ENCODE results near the gene PFKL.
"Not testable (repeated sequence)": the region's sequence is repeated elsewhere in the genome, so short reads cannot be mapped to it uniquely, and the experiment has no call there.

Gene PFKL

DNA sequence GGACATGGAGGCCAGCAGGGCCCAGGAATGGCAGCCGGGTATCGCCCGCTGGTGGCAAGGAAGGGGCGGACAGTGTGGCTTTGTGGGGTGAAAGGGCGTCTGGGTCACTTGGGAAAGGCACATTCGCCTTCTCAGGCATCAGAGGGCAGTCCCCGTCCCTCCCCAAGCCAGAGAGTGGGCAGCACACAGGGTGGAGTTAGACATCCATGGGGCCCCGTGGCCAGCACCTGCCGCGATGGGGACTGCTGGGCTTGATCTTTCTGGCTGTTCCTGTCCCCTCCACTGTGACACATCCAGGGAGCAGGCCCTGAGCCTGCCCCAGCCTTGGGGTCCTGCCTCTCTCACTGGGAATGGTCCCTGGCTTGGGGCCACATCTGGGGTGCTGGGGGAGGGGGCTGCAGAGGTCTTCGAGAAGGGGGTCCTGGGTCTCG, 49.6 kb downstream of the PFKL start:
- no peak for DNase-seq

DNA sequence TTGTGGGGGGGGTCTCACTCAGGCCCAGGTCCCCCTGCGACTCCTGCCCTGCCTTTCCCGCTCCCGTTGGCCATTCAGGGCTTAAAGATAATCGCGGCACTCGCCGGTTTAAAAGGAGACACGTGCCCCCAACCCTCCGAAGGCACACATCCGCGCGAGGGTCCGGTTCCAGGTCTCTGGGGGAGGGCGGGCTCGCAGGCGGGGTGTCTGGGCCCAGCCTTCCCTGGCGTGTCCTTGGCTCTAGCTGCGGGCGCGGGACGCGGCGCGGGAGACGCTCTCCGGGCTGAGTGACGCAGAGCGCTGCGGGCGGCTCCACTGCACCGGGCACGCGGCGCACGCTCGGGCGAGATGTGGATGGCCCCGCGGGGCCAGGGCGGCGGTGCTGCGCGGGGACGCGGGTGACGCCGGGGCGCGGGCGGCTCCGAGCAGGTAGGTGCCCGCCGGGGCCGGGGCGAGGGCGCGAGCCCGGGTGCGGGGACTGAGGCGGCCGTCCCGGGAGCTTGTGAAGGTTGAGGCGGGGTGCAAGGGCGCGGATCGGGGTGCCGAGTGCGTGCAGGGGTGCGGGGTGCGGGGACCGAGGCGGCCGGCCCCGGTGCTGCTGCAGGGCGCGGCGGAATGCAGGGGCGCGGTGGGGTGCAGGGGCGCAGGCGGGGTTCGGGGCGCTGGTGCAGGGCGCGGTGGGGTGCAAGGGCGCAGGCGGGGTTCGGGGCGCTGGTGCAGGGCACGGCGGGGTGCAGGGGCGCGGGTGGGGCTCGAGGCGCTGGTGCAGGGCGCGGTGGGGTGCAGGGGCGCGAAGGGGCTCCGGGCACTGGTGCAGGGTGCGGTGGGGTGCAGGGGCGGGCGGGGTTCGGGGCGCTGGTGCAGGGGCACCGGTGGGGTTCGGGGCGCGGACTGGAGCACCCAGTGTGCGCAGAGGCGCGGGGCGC, 50.3 kb downstream of the PFKL start:
- no peak for DNase-seq

DNA sequence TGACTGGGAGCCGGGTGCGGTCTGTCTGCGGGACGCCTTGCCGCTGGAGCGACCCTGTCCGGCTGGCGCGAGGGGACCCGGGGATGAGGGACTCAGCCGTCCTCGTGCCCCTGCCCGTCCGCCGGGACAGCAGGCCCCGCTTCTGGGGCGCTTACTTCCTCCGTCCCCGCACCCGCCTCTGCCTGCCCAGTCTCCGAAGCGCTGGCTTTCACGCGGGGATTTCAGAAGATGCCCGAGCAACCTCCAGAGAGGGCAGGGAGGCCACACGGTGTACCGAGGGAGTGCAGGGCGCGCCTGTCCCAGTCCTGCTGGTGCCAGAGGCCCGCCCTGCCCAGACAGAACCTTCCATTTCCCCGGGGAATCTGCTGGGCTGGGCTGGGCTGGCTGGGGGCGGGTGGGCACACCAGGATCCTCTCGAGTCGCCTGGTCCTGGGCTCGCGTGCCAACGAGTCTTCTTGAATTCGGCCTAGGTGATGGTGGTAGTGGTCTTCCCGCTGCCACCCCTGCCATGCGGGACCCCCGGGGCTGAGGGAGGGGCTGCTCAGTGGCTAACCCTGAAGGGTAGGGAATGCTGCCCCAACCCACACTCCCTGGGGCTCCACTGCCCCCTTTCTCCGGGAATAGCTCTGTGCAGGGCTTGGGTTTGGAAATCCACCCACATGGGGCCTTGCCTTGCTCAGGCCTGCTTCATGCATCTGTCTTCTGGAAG, 51.1 kb downstream of the PFKL start:
- DNase-seq: peak; percentile 19

DNA sequence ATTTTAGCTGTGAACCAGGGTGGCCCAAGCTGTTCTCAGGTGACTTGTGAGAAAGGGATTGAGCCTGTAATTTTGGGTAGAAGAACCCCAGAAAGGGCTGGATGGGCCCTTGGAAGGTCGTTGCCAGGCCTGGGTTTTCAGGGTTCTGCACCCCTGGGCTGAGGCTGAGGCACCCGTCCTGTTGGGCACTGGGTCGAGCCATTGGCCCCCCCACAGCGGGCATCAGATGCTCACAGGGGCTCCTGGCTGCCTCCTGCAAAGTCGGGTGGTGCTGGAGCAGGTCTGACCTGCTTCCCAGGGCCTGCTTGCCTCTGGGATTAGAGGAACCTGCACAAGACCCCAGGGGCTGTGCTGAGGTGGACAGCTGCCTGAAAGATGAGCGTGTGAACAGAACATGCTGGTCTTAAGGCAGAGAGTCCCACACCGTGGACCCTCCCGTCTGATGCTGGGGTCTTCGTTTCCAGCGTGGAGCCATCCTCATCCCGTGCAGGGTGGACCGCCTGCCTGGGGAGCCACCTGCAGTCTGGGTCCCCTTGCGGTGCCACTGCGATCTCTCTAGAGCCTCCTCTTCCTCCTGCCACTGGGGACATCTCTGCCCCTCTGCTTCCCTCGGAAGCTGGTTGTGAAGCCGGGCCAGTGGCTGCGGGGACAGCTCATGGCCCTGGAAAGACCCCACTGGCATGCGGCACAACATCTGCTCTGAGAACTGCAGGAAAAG, 51.8 kb downstream of the PFKL start:
- DNase-seq: no peak

DNA sequence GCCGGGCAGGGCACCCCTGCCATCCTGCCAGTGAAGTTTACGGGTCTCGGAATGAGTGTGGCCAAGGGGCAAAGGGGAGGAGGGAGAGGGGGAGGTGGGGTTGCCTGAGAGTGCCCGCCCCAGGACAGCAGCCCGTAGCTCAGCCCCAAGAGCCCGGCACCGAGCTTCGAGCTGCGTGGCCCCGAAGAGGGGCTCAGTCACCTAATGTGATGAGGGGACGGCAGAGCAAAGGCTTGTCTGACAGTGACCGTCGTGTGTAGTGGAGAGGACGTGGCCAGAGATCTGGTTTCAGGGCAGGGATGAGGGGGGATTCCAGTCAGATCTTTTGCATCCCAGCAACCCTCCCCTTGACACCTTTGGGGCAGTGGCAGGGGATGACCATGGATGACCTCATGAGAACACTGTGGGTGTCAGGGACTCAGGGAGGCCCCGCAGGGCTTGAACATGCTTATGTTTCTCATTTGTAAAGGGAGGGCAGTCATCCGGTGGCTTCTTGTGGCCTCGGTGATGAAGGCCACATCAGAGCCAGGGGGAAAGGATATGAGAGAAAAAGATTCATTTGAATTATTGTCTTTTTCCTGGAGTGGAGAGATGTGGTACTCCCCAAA, 52.5 kb downstream of the PFKL start:
- peak; percentile 74 for DNase-seq

DNA sequence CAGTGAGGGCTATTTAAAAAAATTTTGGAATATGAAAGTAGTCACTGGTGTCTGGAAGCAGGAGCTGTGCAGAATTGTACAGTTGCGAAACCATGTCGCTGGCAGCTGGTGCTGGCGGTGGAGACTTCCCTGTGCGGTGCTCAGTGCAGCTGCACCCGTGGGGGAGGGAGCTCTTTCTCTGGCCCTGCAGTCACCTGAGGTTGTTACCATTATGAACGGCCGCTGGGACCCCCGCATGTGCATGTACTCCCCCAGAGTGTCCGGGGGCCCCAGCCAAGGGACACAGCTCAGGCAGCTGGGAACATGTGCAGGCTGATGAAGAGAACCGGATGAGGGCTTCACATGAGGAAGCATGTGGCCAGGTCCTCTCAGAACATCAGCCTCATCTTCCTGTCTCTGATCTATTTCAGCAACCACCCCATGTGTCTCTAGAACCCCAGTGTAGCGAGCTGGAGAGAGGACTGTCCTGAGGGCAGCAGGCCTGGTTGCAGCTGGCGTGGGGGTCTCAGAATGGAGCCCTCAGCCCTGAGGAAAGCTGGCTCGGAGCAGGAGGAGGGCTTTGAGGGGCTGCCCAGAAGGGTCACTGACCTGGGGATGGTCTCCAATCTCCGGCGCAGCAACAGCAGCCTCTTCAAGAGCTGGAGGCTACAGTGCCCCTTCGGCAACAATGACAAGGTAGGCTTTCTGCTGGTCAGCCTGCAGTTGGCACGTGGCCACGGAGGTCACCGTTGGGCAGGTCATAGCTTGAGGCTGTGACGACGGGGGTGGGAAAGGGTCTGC, 53.5 kb downstream of the PFKL start, which contains the start of gene TRPM2:
TSS of gene TRPM2 (plus strand) at position 431 of the 780 bp plus-strand sequence. CDS start at position 511, 80 bp downstream.
- DNase-seq: peak; percentile 88

DNA sequence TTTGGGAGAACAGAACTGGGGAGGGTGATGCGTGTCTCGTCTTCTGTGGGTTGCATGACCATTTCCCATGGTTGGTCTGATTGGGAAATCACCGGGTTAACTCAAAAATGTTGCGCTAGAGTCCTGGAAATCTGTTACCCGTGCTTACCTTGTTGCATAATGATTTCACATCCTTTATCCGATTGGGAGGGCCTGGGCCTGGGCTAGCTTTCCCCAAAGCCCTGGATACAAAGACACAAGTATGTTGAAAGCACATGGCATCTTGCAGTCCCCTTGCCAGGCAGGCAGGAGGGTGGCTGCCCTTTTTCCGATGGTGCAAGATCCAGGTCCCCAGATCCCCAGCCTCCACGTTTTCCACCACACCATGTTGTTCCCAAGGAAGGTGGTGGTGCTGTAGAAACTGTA, 54.1 kb downstream of the PFKL start:
- DNase-seq: peak; percentile 95

DNA sequence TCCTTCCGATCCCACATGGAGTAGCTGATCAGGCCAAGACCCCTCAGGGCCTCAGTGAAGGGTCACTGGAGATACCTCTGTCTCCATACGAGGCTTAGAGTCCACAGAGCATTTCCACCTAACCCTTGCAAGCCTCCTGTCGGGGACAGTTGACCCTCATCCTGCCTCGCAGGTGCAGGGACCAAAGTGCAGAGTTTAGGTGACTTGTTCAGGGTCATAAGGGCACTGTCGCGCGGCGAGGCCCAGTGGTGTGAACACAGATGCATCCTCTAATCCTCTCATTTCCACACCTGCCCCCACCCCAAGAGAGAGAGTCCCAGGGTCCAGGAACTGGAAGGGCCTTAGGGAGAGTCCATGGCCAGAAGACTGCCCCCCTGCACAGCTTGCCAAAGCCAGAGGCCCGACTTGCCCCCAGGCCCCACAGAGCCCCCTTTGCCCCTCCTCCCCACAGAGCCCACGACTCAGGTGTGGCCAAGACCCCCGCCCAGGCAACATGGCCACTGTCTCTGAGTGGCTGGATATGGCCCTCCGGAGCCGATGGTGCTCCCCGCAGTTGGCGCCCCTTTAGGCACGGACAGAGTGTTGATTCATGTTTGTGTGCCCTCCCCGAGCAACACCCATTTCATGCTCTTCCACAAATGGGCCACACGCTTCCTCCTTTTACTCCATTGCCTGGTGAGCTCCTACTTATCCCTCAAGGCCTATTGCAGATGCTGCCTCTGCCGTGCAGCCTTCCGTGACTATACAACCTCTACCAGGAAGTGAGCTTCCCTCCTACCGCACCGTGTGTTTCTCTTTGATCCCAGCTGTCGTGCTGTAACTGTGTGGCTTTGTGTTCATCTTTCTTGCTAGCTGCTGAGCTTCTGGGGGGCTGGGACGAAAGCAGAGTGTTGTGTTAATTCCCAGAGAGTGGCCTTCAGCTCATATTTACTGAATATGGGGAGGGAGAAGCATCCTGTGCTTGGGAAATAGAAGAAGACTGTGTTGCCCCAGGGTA, 55.2 kb downstream of the PFKL start:
- DNase-seq: peak; percentile 31

DNA sequence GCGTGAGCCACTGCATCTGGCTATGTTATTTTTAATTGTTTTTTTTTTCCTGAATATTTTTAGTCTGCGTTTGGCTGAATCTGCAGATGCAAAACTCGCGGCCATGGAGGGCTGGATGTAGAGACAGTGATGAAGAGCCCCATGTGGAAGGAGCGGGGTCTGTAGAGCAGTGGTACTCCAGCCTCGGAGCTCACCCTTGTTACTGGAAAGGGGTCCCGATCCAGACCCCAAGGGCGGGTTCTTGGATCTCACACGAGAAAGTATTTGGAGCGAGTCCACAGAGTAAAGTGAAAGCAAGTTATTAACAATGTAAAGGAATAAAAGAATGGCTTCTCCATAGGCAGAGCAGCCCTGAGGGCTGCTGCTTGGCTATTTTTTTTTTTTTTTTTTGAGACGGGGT, 56.3 kb downstream of the PFKL start:
- no peak for DNase-seq

DNA sequence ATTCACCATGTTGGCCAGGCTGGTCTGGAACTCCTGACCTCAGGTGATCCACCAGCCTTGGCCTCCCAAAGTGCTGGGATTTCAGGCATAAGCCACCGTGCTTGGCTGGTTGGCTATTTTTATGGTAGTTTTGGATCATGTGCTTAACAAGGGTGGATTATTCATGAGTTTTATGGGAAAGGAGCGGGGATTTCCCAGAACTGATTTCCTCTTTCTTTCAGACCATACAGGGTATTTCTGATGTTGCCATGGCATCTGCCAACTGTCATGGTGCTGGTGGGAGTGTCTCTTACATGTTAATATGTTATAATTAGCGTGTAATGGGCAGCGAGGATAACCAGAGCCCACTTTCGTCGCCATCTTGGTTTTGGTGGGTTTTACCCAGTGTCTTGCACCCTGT, 56.8 kb downstream of the PFKL start:
- DNase-seq: peak; percentile 93

DNA sequence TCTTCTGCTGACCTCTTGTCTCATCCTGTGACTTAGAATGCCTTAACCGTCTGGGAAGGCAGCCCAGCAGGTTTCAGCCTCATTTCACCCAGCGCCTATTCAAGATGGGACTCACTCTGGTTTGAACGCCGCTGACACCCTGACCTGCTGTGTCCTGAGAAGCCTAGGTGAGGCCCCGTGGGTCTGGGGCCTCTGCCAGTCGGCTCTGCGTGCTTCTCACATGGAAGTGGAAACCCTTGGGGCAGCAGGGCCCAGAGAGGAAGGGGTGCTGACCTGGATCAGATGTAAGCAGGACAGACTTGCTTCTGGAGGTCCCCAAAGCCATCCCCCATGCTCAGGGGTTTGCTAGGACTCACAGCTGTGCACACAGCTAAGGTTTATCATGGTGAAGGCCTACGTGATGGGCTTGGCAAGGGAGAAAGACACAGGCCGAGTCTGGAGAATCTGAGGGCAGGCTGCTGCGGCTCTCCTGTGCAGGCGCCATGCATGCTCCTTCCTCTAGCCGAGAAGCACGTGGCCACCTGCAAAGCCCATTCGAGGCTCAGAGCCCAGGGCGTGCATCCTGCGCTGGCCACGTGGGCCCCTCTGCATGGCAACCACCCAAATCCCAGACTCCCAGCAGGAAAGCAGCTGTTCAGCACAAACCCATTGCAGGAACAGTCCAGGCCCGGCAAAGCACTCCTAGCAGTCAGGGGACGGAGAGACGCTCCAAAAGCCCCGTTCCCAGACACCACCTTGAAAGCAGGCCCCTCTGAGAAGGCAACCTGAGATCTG, 57.4 kb downstream of the PFKL start:
- DNase-seq: no peak

DNA sequence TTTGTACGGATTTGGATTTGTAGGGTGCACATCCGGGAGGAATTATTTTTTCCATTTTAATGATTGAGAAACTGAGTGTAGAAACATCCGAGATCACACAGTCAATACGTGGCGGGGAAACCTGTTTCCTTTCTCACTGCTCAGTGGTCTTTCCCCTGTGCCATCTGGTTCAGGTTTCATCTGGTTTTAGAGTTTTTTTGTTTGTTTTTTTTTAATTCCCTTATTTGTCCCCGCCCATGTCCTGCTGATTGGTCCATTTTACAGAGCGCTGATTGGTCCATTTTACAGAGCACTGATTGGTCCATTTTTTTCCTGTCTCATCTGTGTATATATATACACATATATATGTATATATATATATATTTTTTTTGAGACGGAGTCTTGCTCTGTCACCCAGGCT, 59.5 kb downstream of the PFKL start:
- no peak for DNase-seq

DNA sequence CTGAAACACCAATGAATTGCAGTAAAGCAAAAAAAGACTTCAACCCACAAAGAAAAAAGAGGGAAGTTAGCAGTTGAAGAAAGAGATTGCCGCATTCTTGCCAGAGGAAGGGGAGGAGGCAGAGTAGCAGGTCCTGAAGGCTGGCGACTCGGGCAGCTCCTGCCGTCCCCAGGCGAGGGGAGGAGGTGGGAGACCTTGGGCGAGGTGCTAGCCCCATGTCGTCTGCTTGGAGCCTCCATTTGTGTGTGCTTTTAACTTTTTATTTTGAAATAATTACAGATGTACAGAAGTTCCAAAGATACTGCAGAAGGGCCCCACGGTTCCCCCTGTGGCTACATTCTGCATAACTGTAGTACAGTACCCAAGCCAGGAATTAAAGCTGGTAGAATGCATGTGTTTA, 60.3 kb downstream of the PFKL start:
- DNase-seq: peak; percentile 72

DNA sequence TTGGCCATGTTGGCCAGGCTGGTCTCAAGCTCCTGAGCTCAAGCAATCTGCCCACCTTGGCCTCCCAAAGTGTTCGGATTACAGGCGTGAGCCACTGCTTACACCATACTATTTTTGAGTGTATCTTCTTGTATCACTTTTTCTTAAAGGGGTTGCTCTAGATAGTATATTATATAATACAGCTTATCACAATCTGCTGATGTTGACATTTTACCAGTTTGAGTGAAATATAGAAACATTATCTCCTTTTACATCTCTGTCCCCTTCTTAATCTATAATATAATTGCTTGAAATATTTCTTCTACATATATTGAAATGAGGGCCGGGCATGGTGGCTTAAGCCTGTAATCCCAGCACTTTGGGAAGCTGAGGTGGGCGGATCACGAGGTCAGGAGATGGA, 62.0 kb downstream of the PFKL start:
- DNase-seq: not testable (repeated sequence)

DNA sequence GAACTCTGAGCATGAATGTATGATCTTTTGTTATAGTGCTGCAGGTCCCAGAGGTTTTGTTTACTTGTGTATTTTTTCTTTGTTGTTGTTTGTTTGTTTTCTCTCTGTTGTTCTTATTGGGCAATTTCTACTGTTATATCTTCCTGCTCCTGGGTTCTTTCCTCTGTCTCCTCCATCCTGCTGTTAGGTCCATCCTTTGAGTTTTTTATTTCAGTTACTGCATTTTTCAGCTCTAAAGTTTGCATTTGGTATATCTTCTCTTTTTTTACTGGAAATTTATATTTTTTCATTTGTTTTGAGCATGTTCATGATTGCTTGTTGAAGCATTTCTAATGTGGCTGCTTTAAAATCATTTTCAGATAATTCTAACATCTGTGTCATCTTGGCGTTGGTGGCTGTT, 63.4 kb downstream of the PFKL start:
- DNase-seq: no peak

DNA sequence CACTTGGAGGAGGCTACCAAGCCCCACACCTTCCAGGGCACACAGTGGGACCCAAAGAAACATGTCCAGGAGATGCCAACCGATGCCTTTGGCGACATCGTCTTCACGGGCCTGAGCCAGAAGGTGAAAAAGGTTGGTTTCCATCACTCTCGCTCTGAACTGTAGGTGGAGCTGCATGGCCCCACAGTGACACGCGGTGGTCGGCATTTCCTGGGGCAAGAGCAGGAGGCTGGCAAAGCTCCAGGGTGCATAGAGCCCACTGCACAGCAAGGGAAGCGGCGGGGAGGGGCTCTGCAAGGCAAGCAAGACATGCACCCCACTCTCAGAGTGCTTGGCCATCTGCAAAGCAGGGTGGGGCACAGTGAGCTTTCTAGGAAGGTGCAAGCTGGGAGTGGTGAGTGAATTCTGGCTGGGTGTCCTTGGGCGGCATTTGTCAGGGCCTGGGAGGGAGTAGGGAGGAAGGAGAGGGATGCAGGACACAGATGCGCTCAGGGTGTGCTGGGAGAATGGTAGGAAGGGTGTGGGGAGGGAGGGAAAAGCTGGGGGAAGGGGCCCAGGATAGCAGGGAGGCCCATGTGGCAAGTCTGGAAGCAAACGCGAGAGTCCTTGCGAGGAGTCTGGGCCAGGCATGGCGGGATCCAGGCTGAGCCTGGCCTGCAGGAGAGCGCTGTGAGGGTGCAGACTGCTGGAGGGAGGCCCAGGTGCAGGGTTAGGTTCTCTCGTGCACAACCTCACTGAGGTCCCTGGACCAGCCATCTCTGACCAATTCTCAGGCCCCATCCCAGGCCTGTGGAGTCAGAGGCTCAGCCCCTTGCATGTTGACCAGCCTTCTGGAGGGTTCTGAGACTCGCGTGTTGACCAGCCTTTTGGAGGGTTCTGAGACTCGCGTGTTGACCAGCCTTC, 64.5 kb downstream of the PFKL start:
- DNase-seq: no peak

DNA sequence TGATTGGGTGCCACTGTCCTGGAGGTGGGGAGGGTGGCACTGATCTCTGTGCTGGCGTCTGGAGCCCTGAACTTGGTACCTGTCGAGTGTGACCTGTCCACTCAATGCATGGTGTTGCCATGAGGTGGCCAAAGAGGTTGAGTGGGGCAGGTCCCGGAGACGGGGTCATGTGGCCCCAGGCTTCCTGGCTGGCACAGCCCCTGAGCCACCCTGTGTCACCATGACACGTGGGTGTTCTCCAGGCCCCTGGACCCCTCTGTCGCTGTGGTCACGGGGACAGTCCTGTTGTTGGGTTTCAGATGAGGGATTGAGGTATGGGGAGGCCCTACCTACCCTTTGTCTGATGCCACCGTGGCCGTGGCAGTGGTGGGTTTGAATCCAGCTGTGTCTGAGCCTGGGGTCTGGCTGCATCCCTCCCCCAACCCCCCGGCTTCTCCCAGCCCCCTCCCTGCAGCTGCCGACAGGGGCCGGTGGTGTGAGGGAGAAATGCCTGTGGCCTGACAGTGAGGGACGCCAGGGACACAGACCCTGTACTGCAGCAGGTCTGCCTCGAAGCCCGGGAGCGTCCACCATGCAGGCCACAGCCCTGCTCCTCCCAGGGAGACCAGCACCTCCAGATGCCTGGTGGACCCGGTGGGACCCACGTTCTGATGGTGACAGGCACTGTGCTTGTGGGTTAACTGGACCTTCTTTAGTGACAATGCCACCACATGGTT, 65.6 kb downstream of the PFKL start:
- DNase-seq: no peak

DNA sequence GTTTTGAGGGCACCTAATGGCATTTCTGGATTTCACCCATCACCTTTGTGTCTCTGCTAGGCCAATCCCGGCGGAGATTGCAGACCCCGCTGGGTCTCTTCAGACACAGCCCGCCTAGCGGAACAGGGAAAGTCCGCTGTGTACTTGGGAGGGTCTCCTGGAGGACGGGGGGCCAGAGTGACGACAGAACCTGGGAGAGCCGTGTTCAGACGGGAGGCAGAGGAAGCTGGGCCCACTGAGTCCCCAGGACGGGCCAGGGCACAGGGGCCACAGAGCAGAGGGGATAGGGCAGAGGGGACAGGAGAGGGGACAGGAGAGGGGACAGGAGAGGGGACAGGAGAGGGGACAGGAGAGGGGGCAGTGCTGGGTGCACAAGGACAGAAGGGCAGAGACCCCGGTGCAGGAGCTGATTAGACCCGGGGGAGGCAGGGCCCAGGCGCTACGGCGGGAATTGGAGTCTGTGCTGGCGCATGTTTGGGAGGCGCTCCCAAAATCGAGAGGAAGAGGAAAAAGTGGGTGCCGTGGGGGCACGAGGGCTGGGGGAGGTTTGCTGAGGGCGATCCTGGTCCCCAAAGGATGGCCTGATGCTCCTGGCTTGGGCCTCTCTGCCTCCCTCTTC, 66.2 kb downstream of the PFKL start:
- DNase-seq: no peak
